HG03025 (cell line): ENCODE data around the gene PTCD2.

Source experiments
- ATAC-seq: cut with Tn5 transposase; IDR thresholded peaks from one replicate; pipeline ENCODE4 v1.9.1; 2021; ENCODE audit warnings: mild to moderate bottlenecking, moderate library complexity; ENCODE audit not compliant: unreplicated experiment, low FRiP score

PTCD2 gene

GRCh38 chr5:72319976-72320752 is at the start of gene PTCD2, which contains the start of gene MRPS27:
Gene PTCD2, plus strand, starts transcription at chr5:72320373. Its CDS starts 10 bp downstream, at chr5:72320383.
Gene MRPS27, minus strand, starts transcription at chr5:72320240. Its CDS starts 19 bp downstream, at chr5:72320221.
- ATAC-seq, result peak; percentile 96

DNA sequence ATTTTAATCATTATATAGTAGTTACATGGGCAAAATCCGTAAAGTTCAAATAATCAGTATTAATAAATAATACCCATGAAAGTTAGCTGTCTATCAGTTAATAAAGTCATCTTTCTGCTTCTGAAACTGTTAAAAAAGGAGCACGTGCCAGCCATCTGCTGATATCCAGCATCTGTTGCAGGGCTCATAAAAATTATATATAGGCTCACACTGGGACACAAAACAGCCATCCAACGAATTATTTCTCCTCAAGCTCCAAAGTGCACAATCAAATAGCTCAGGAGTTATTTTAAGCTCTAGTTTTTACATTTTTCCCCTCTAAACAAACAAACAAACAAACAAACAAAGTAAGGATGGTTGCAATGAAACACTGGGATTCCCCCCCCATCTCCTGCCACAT is 48.5 kb upstream of the PTCD2 start:
- ATAC-seq, result no peak

GRCh38 chr5:72272398-72272797 is 47.8 kb upstream of the PTCD2 start:
- ATAC-seq, result no peak

GRCh38 chr5:72273547-72273946 is 46.6 kb upstream of the PTCD2 start:
- no peak for ATAC-seq

DNA sequence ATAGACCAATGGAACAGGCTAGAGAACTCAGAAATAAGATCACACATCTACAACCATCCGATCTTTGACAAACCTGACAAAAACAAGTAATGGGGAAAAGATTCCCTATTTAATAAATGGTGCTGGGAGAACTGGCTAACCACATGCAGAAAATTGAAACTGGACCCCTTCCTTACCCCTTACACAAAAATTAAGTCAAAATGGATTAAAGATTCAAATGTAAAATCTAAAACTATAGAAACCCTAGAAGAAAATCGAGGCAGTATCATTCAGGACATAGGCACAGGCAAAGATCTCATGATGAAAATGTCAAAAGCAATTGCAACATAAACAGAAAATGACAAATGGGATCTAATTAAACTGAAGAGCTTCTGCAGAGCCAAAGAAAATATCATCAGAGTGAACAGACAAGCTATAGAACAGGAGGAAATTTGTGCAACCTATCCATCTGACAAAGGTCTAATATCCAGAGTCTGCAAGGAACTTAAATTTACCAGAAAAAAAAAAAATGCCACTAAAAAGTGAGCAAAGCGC is 43.9 kb upstream of the PTCD2 start:
- ATAC-seq, result no peak

- ATAC-seq, result no peak
These were observed 39.5 kb upstream of the PTCD2 start for GRCh38 chr5:72280581-72281069.

DNA sequence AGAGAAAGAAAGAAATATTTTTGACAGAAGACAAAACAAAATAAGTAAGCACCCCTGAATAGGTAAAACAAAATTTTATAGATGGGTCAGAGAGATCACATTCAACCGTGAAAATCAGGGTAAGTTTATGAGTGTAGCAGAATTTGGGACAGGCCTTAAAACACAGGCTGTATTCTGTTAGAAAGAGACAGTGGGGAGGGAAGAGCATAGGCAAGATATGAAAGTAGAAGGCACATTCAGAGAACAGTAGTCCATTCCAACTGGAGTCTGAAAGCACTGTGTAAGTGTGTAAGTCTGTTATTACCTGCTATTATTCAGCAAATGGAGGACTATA is 38.8 kb upstream of the PTCD2 start:
- ATAC-seq, result no peak

GRCh38 chr5:72281764-72282499 is 38.2 kb upstream of the PTCD2 start:
- ATAC-seq, result no peak

DNA sequence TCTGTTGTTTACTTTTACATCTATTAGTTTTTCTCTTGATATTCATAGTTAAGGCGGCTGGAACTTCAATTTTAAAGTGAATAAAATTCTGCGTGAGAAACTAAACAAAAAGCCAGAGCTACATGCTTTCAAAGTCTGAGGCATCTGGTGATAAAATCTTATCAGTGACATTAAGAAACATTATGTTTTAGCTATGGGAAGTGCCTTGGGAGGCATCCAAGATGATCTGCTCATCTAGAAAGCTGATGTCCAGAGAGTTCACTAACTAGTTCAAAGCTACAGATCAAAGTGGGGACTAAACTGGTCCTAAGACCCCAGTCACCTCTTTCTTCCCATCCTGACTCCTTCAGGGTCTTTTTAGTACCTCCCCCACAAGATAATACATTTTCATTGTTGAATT is 37.3 kb upstream of the PTCD2 start:
- ATAC-seq, result no peak

- no peak for ATAC-seq
These were observed 36.8 kb upstream of the PTCD2 start for GRCh38 chr5:72283358-72283757.

DNA sequence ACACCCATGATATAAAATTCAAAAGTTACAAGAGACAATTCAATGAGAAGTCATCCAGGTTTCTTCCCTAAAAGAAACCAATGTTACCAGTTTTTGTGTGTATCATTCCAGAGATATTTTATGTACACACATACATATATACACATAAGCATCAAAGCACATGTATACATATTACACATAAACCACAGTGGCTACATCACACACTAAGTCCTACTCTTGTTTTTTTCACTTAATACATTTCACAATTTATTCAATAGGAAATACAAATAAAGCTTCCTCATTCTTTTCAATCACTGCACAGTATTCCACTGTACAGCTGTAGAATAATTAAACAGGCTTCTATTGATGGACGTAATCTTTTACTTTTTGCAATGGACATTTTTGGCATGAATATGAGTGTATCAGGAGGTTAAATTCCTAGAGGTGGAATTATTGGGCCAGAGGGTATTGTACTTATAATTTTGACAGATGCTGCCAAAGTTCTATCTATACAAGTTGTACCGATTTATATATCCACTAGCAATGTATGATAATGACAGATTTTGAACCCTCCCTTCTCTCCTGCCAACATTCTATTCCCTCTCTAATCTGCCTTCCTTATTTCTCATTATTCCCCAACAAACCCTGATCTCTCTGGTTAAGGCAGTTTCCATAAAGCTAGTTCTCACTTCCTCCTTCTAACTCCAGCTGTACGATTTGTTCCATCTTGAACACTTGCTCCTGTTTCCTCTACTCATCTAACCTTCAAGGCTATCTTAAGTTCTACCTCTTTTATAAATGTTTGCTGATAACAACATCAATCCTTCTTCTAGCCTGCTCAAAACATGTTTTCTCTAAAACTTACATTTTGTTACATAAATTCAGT is 35.4 kb upstream of the PTCD2 start:
- no peak for ATAC-seq

DNA sequence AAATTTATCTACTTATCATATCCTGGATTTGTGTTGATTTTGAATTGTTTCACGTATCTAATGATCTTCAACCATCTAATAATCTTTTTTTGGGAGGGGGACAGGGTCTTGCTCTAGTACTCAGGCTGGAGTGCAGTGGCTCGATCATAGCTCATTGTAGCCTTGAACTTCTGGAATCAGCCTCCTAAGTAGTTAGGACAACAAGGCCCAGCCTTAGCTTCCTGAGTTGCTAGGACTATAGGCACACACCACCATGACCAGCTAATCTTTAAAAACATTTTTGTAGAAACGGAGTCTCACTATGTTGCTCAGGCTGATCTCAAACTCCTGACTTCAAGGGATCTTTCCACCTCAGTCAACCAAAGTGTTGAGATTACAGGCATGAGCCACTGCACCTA is 34.8 kb upstream of the PTCD2 start:
- no peak for ATAC-seq

- ATAC-seq, result no peak
These were observed 33.4 kb upstream of the PTCD2 start for GRCh38 chr5:72286798-72287197.

DNA sequence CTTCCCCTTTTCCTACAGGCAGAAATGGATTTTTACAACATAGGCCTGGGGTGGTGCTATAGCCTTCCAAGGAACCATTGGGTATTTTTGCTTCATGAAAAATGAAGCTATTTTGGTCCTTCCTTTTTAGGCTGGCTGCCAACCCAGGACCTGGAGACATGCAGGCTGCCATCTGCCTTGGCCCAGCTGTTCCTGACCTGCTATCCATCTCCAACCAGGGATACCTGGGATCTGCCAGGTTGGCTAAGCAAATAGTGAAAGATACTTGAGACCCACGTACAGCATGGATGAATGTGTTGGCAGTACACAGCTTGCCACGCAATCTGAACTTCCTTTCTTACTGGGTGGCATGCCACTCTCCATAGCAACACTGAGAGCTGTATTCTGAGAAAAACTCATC is 31.2 kb upstream of the PTCD2 start:
- no peak for ATAC-seq

- no peak for ATAC-seq
These were observed 29.6 kb upstream of the PTCD2 start for GRCh38 chr5:72290356-72291133.

- no peak for ATAC-seq
These were observed 28.6 kb upstream of the PTCD2 start for GRCh38 chr5:72291601-72292000.

- no peak for ATAC-seq
These were observed 27.8 kb upstream of the PTCD2 start for GRCh38 chr5:72292411-72292810.

- no peak for ATAC-seq
These were observed 26.6 kb upstream of the PTCD2 start for GRCh38 chr5:72293495-72294055.

- ATAC-seq, result no peak
These were observed 25.7 kb upstream of the PTCD2 start for GRCh38 chr5:72294473-72294872.

DNA sequence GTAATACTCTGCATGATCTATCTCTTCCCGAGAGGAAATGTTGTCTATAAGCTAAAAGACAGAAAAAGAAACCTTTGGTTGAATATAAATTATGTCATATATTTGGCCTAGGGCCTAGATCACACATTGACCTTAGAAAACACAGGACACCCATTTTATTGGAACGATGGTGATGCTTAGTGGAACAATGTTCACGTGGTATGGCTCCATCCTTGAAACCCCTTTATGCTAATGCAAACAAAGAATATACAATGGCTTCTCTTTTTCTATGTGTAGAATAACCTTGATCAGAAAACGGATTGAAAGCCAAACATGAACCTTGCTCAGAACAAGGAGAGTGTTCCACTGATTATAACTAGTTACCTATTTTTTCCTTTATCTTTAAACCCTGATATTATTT is 24.6 kb upstream of the PTCD2 start:
- ATAC-seq, result no peak
